HepG2 (cell line): ENCODE results near the gene STX7. TPM values are rescaled to one million over a fixed set of nuclear protein-coding genes. Genes with fewer than 3 reads are reported as not detected.

ENCODE experiments used
- ARID2 ChIP-seq: sonication (generic); formaldehyde crosslinking; IDR thresholded peaks from 2 replicates; pipeline ENCODE4 v1.8.1; 2022; ENCODE audit warnings: mild to moderate bottlenecking, missing genetic modification reagents, borderline replicate concordance
- CTCF ChIP-seq: sonication (generic); formaldehyde crosslinking; IDR thresholded peaks from 2 replicates; pipeline ENCODE4 v1.5.0; 2020; ENCODE audit warnings: mild to moderate bottlenecking, missing genetic modification reagents, moderate library complexity
- EHMT2 ChIP-seq: fragments of 200-600 bp; sonication (generic); IDR thresholded peaks from 2 replicates; pipeline ENCODE4 v1.7.0; 2017; ENCODE audit warnings: antibody characterized with exemption, low read depth, low read length, borderline replicate concordance
- ESRRA ChIP-seq: sonication (generic); formaldehyde crosslinking; IDR thresholded peaks from 2 replicates; pipeline ENCODE4 v1.5.1; 2020; ENCODE audit warnings: mild to moderate bottlenecking, low read depth, missing genetic modification reagents
- FIP1L1 ChIP-seq: fragments of 200-400 bp; formaldehyde crosslinking; IDR thresholded peaks from 2 replicates; pipeline ENCODE4 v1.6.1; 2018; ENCODE audit warnings: low read depth, mild to moderate bottlenecking, low read length, moderate library complexity, borderline replicate concordance; ENCODE audit not compliant: insufficient read depth
- FOXO1 ChIP-seq: sonication (generic); formaldehyde crosslinking; IDR thresholded peaks from 2 replicates; pipeline ENCODE4 v1.4.0; 2020; ENCODE audit warnings: missing genetic modification reagents
- JUND ChIP-seq: sonication (generic); formaldehyde crosslinking; IDR thresholded peaks from 2 replicates; pipeline ENCODE4 v1.8.0; 2022; ENCODE audit warnings: mild to moderate bottlenecking, missing genetic modification reagents
- KDM2A ChIP-seq: sonication (generic); formaldehyde crosslinking; IDR thresholded peaks from 2 replicates; pipeline ENCODE4 v1.4.0; 2020; ENCODE audit warnings: low read depth, missing genetic modification reagents, borderline replicate concordance
- NFE2 ChIP-seq: sonication (generic); formaldehyde crosslinking; IDR thresholded peaks from 2 replicates; pipeline ENCODE4 v1.4.0; 2020; ENCODE audit warnings: missing genetic modification reagents
- PLRG1 ChIP-seq: fragments of 450-650 bp; conservative IDR thresholded peaks from 2 replicates; pipeline ENCODE4 v1.6.1; 2016
- RAD51 ChIP-seq: fragments of 450-650 bp; IDR thresholded peaks from 2 replicates; pipeline ENCODE4 v1.6.1; 2016; ENCODE audit warnings: borderline replicate concordance
- RFX3 ChIP-seq: IDR thresholded peaks from 2 replicates; pipeline ENCODE4 v1.6.1; 2016; ENCODE audit warnings: missing biosample characterization, missing genetic modification reagents
- RNF2 ChIP-seq: fragments of 450-650 bp; conservative IDR thresholded peaks from 2 replicates; pipeline ENCODE4 v1.6.1; 2016; ENCODE audit warnings: low read depth
- RXRA ChIP-seq: sonication (generic); formaldehyde crosslinking; IDR thresholded peaks from 2 replicates; pipeline ENCODE4 v1.5.1; 2020; ENCODE audit warnings: missing genetic modification reagents
- SIN3B ChIP-seq: fragments of 150-350 bp; IDR thresholded peaks from 2 replicates; pipeline ENCODE4 v1.6.1; 2014; ENCODE audit warnings: low read length
- SNAPC5 ChIP-seq: sonication (generic); formaldehyde crosslinking; IDR thresholded peaks from 2 replicates; pipeline ENCODE4 v1.8.1; 2023; ENCODE audit warnings: mild to moderate bottlenecking, missing genetic modification reagents, borderline replicate concordance
- ZNF121 ChIP-seq: sonication (generic); formaldehyde crosslinking; IDR thresholded peaks from 2 replicates; pipeline ENCODE4 v1.5.0; 2020; ENCODE audit warnings: mild to moderate bottlenecking, missing genetic modification reagents
- ZNF234 ChIP-seq: sonication (generic); formaldehyde crosslinking; conservative IDR thresholded peaks from 2 replicates; pipeline ENCODE4 v1.5.1; 2020; ENCODE audit warnings: mild to moderate bottlenecking, missing genetic modification reagents
- ZNF281 ChIP-seq: sonication (generic); formaldehyde crosslinking; IDR thresholded peaks from 2 replicates; pipeline ENCODE4 v1.4.0; 2020; ENCODE audit warnings: missing genetic modification reagents, borderline replicate concordance
- polyA plus RNA-seq, 8 experiments: library from polyadenylated mRNA; depleted of rRNA in 3 of 8; stranded (reverse) in 7 of 8; unstranded in 1 of 8; fragments of >200 nt; fragmentation: Illumina TruSeq in 4 of 8; extraction: Trizol in 4 of 8; gene quantifications; 2 replicates each; pipeline versions ENCODE4 v1.2.1 to v1.2.3, GENCODE V29; 2011 to 2016; ENCODE audit warnings: low read depth in 4 of 8, missing spikeins in 1 of 8, mixed read lengths in 1 of 8; ENCODE audit not compliant: insufficient read depth in 1 of 8
- total RNA-seq, 5 experiments: library from RNA; depleted of rRNA; stranded (reverse); fragments of >200 nt; fragmentation: Illumina TruSeq; extraction: Trizol; gene quantifications; 2 replicates each; pipeline ENCODE4 v1.2.3, GENCODE V29; 2016; ENCODE audit warnings: low read depth in 1 of 5
- TF ChIP-seq, protein P1 (sequence below): sonication (generic); formaldehyde crosslinking; IDR thresholded peaks from 2 replicates; pipeline ENCODE4 v1.8.0; 2022; ENCODE audit warnings: missing genetic modification reagents, low read depth, mild to moderate bottlenecking, borderline replicate concordance
- TF ChIP-seq, protein P2 (sequence below): fragments of 450-650 bp; IDR thresholded peaks from 2 replicates; pipeline ENCODE4 v1.6.1; 2016

Gene STX7
- total and polyA plus RNA-seq, 2 of the 13 experiments (the other 11 are each of a cell fraction or from before 2014, with no cell fraction given): 28.0 to 34.7 TPM

DNA sequence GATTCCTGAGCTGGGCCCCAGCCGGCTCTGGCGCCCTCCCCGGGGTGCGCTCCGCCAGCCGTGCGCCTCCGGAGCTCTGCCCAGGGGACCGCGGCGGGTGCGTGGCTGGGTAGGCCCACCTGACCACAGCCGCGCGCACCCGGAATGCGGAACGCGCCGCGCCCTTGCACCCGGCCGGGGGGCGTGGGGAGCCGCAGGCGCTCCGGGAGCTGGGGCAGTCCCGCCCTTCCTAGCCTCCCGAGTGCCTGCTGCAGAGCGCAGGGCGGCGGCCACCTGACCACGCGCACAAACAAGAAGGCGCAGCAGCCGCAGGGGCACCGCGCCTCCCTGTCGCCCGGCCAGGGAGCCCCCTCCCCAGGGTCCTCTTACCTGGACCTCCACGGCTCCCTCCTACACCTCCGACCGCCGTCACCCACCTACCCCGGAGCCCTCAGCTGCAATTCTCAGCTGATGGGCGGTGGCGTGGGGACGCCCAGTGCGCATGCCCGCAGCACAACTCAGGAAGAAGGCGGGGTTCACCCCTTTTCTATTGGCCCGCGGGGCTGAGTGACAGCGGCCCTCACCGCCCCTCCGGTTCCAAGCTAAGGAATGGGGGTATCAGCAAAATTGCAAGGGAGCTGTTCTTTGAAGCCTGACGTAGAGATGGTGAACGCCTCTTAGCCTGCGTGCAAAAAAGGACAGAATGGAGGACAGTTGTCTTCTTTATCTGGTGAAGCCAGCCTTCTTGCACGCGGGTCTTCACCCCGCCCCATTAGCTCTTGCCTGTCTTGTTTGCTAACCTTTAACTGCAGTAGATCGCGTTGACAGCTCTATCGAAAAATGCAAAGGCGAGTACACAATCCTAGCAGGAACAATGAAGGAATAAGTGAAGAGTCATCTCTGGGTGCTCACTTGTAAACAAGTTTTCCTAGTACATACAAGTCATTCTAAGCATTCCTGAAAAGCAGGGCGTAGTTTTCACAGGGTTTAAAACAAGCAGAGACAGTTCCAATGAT is at the start of gene STX7 (continued):
- TF ChIP-seq KDM2A (CRISPR knock-in tag): peak; percentile 92
- TF ChIP-seq, protein P1, sequence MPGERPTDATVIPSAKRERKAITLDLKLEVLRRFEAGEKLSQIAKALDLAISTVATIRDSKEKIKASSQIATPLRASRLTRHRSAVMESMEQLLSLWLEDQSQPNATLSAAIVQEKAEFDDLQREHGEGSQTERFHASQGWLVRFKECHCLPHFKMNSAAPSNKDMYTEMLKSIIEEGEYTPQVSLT: no peak; the same call in 1 of the 2 replicates
- TF ChIP-seq EHMT2: peak; percentile 38; the same call in 1 of the 2 replicates
- TF ChIP-seq RFX3 (CRISPR knock-in tag): no peak
- TF ChIP-seq PLRG1: no peak
- peak; percentile 30; the same call in 1 of the 2 replicates for TF ChIP-seq ZNF121
- peak; percentile 83; the same call in 1 of the 2 replicates for TF ChIP-seq RNF2
- TF ChIP-seq SIN3B: no peak
- TF ChIP-seq FIP1L1: peak; percentile 57; the same call in 1 of the 2 replicates
- peak; percentile 97 for TF ChIP-seq ARID2
- TF ChIP-seq ESRRA (CRISPR knock-in tag): peak; percentile 75
- no peak for TF ChIP-seq RAD51
- peak; percentile 32; the same call in 1 of the 2 replicates for TF ChIP-seq CTCF
- peak; percentile 79; the same call in 1 of the 2 replicates for TF ChIP-seq RXRA
- TF ChIP-seq ZNF234 (CRISPR knock-in tag): peak; percentile 73; the same call in 1 of the 2 replicates
- TF ChIP-seq, protein P2, sequence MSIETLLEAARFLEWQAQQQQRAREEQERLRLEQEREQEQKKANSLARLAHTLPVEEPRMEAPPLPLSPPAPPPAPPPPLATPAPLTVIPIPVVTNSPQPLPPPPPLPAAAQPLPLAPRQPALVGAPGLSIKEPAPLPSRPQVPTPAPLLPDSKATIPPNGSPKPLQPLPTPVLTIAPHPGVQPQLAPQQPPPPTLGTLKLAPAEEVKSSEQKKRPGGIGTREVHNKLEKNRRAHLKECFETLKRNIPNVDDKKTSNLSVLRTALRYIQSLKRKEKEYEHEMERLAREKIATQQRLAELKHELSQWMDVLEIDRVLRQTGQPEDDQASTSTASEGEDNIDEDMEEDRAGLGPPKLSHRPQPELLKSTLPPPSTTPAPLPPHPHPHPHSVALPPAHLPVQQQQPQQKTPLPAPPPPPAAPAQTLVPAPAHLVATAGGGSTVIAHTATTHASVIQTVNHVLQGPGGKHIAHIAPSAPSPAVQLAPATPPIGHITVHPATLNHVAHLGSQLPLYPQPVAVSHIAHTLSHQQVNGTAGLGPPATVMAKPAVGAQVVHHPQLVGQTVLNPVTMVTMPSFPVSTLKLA: peak; percentile 45; the same call in 1 of the 2 replicates
- peak; percentile 10; the same call in 1 of the 2 replicates for TF ChIP-seq ZNF281
- no peak for TF ChIP-seq JUND
- TF ChIP-seq FOXO1 (CRISPR knock-in tag): no peak
- no peak for TF ChIP-seq NFE2 (CRISPR knock-in tag)
- no peak for TF ChIP-seq SNAPC5 (CRISPR knock-in tag)
